Measurements from ENCODE around the gene RTN1.

RTN1 gene

GRCh38 chr14:59785629-59786028, 84.9 kb downstream of the RTN1 start:
- no peak for DNase-seq

- no peak for DNase-seq
Measured at GRCh38 chr14:59782760-59783159, 87.8 kb downstream of the RTN1 start.

- no peak for DNase-seq
Measured at GRCh38 chr14:59777006-59777579, 93.5 kb downstream of the RTN1 start.

DNA sequence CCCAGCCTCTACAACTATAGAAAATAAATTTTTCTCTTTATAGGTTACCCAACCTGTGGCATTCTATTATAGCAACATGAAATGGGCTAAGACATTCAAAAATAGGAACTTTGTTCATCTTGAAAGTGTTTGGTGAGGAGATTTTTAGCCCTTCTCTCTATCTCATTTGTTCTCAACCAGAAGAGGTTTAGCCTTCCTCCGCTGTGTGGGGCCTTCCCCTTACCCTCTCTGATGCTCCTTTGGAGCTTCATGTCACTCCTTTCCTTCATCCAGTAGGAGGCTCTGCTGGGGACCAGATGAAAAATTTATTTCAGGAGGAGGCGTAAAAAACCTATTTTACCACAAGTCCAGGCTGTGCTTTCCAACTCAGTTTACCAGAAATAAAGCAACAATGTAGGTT, 94.1 kb downstream of the RTN1 start:
- no peak for DNase-seq

GRCh38 chr14:59772233-59772632, 98.3 kb downstream of the RTN1 start:
- no peak for DNase-seq

DNA sequence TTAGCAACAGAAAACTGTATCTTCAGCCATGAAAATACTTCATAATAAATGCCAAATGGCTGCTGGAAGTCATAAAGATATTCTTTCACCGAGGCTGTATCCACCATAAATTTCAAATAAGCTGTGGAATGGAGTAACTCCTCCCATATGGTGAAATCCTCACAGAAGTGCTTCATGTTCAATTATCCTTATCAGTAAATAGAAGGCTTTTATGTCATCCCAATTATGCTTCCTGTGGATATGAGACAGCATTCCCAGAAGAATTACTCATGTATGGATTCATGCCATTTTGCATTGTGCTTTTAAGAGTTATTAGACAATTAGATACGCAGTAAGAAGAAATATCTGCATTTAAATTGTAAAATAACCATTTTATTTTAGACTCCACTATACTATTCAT, 99.0 kb downstream of the RTN1 start:
- DNase-seq: no peak

DNA sequence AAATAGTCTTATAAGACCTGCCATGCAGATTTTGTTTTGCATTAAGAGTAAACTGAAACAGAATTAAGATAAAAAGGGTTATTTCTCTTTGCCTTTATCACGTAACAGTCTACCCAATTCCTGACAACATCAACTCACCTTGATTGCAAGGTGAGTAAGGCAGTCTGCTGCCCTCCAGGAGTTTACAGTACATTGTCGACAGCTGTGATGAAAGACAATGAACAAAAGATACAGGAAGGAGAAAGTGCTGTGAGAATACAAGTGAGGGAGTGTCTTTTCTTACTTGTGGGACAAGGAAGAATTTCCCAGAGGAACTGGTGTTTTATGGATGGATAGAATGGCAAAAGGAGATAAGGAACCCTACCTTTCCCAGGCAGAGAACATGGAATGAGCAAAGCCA, 101.0 kb downstream of the RTN1 start:
- DNase-seq: no peak

- no peak for DNase-seq
Measured at GRCh38 chr14:59768855-59769375, 101.7 kb downstream of the RTN1 start.

DNA sequence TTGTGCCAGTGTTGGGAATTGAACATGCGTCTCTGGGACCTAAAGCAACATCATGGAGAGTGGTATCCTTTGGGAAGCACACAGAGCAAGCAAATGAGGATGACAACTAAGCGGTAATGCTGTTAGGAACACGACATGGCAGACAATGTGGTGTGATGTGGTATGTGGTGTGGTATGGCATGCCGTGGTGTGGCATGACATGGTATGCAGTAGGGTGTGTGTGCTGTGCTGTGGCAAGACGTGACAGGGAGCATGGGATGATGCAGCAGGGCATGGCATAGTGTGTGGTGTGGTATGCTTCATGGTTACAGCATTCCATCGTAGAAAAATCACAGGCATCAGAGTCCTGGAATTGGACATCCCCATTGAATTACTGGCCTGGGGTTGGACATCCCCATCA, 108.7 kb downstream of the RTN1 start:
- no peak for DNase-seq

DNA sequence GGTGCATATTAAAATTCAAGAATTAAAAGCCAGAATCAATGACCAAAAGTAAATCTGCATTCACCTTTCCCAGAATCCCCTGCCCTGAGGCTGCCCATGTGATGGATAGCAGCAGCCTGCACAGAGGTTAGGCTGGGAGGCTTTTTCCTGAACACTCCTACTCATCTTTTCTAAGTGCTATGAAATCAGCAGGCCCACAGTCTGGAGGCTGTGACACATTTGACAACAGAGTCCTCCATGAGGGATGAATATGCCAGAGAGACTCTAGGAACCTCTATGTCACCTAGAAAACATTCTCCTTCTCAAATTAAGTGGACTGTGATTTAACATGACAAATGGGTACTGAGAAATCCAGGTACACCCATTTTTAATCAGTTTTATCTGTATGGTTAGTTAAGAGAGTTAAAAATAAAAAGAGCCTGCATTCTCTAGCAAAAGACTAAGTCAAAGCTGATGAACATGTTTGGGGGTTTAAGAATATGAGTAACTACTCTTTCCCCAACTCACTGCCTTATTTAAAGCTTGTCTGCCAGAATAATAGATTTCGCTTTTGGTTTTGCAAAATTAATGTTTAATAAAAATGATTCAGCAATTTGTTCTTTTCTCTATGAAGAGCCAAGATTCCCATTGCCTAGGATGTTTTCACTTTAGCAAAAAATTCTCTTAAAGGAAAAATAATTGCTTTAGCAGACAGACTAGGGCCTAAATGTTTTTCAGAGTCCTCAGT, 115.0 kb downstream of the RTN1 start:
- DNase-seq: no peak

DNA sequence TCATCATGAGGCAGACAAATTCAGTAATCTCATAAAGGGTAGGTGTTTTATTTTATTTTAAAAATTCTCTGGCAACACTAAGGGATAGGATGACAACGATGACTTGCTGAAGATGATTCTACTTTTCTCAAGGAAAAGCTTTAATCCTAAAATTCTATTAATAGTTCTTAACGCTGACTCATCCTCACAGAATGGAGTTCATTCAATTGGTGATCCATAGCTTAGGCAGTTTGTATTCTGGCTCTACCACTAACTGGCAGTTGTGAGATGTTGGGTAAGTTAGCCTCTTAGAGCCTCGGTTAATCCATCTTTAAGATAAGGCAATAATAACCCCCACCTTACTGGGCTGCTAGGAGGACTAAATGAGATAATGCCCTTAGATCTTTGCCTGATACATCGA, 116.3 kb downstream of the RTN1 start:
- no peak for DNase-seq

DNA sequence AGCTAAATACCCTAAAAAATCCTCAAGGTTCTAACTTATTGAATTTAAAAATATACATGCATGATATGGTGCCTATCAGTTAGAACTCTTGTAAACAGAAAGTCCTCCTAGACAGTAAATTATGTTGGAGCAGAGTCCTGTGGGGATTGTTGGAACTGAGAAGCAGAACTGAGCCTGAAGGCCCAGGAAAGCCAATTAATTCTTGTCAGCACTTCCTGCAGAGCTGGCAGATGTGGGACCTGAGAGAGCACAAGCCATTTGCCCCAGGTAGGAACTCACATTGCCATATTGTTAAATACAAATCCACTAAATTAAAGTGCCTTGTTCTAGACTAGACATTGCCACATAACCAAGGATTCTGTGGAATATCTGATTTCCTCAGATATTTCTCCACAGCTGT, 117.1 kb downstream of the RTN1 start:
- no peak for DNase-seq

GRCh38 chr14:59751578-59751977, 119.0 kb downstream of the RTN1 start:
- no peak for DNase-seq

GRCh38 chr14:59739794-59740193, 130.8 kb downstream of the RTN1 start:
- no peak for DNase-seq

DNA sequence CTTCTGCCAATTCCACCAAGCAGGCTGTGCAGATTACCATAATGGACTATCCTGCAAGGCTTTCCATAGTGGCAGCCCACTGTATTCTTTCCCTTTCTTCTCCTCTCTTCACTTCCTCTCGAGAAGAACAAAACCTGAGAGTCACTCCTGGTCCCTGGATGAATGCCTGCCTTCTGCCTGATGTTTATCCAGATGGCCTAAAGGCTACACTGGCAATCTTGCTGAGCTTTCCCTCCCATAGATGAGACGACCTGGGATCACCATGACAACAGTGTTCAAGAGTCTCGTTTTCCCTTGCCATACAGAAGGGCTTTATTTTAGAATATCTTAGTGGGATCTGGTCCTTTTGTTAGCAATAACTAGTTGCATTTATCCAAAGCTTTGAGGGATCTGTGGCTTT, 142.3 kb downstream of the RTN1 start:
- DNase-seq: no peak

DNA sequence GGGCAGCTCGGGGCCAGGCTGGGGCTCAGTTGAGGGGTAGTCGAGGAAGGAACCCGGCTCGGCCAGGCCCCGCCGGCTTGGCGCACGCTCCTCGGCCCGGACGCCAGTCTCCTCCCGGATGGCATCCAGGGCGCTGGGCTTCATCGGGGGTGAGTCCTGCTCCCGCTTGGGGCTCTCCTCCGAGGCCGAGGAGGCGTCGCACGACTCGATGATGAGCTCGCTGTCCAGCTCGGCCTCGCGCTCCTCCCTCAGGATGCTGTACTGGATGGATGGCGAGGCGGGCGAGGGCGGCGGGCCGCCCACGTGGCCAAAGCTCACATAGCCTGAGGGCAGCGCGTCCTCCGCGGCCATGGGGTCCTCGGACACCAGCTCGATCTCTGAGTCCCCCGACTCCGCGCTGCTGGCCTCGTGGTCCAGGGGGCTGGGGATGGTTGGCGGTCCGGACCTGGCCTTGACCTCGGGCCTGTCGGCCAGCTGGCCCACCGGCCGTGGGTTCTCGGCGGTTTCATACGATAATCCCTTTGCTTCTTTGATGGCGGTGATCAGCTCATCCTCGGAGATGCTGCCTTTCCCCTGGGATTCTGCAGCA, 143.4 kb downstream of the RTN1 start:
- DNase-seq: no peak

GRCh38 chr14:59711080-59711479, 159.5 kb downstream of the RTN1 start:
- DNase-seq: no peak

DNA sequence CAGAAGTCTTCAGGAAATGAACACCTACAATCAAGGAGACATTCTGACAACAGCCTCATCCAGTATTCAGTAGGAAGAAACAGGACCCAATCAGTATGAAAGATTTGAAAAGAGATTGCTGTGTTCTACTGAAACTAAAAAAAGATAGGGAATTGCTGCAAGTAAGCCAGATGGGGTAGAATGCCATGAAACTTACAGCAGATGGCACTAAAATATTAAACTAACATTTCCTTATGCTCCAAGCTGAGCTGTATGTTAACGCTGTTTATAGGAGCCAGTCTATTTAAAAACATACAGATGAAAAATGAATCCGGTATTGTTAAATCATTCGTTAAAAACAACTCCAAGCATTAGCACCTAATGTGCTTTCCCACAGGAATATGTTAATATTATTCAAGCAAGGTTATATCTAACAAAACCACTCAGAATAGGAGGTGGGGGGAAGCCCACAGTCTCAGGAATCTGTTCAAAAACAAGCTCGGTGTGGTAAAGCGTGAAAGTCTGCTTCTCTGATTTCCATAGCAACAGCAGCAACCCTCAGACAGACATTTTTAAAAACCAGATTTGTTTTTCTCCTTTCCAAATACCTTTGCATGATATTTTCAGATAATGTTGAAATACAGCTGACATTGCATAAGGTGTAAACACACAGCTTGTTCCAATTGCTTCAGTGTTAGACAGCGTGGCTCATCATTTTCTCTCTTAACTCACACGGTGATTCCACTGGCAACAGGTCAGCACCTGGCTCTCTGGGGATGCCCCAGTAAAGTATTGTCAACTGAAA, 162.6 kb downstream of the RTN1 start:
- no peak for DNase-seq

DNA sequence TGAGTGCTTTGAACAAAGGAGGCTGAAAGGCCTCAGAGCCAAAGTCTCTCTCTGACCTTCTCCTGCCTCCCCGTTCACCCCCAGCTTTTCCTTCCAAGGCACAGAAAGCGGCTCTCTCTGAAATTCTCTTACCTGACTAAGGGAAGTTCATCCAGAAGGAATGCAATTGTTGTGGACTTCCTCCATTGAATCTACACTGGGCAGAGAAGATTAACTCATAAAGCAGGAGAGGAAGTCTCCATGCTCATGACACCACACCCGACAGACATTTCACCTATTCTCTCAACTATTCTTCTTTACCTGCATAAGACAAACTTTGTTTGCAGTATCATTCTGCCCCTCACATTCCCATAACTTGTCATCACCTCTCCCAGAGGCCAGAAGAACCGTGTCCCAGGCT, 164.7 kb downstream of the RTN1 start:
- no peak for DNase-seq

GRCh38 chr14:59705245-59705644, 165.3 kb downstream of the RTN1 start:
- DNase-seq: no peak

DNA sequence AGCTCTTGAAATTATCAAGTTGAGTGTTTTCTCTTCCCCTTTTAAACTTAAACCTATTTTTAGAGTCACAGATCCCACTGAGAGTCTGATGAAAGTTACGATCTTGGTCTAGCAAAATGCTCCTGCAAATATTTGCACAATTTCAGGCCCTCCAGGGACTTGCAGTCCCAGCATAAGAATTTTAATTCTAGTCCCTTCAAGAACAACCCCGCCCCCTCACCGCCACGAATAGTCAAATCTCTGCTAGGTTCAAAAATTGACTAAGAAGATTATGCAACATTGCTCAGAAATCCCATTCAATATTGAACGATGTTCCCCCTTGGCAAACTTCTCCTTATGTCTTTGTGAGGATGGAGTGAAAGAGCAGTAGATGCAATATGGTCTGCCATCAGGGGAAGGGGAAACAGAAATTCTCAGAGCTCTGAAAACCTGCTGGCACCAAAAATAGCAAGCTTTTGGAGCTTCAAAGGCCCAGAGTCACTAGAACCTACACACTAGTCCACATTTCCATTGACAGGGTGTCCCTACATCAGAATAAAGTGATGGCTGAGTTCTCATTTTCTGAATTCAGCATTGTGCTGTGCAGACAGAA, 166.4 kb downstream of the RTN1 start:
- DNase-seq: no peak

DNA sequence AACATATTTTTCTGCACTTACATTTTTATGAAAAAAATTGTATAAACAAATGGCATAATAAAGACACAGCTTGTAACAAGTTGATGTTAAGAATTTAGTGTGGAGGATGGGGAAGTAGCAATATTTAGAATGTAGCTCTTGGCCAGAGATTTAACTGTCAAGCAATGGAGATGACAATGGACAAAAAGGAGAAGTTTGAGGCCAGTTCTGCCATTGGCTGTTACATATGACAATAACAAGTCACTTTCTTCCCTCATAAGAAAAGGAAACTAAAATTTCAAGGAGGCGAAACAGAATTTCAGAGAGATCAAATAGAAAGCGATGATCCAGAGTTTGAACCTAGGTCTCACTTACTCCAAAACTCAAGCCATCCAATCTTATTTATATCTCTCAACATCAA, 171.1 kb downstream of the RTN1 start:
- no peak for DNase-seq

- no peak for DNase-seq
Measured at GRCh38 chr14:59698793-59699192, 171.8 kb downstream of the RTN1 start.
